Loucy (cell line): Measurements from ENCODE around the gene ANKRD10.

Experiments
- EZH2phosphoT487 ChIP-seq: fragments of 200-600 bp; IDR thresholded peaks from 2 replicates; pipeline ENCODE4 v1.6.1; 2018; ENCODE audit warnings: antibody characterized with exemption, mild to moderate bottlenecking, moderate library complexity, borderline replicate concordance
- TF ChIP-seq, protein P1 (sequence below): fragments of 200-600 bp; sonication (generic); conservative IDR thresholded peaks from 2 replicates; pipeline ENCODE4 v1.5.1; 2014; ENCODE audit warnings: mild to moderate bottlenecking, antibody characterized with exemption, low read length

GRCh38 chr13:110830331-110830730 lies 84.5 kb downstream of the ANKRD10 start:
- TF ChIP-seq, protein P1, sequence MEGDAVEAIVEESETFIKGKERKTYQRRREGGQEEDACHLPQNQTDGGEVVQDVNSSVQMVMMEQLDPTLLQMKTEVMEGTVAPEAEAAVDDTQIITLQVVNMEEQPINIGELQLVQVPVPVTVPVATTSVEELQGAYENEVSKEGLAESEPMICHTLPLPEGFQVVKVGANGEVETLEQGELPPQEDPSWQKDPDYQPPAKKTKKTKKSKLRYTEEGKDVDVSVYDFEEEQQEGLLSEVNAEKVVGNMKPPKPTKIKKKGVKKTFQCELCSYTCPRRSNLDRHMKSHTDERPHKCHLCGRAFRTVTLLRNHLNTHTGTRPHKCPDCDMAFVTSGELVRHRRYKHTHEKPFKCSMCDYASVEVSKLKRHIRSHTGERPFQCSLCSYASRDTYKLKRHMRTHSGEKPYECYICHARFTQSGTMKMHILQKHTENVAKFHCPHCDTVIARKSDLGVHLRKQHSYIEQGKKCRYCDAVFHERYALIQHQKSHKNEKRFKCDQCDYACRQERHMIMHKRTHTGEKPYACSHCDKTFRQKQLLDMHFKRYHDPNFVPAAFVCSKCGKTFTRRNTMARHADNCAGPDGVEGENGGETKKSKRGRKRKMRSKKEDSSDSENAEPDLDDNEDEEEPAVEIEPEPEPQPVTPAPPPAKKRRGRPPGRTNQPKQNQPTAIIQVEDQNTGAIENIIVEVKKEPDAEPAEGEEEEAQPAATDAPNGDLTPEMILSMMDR = no peak
- TF ChIP-seq EZH2phosphoT487 = no peak
